Mammary epithelial cell (primary cell): ENCODE results near the gene UNC93B1.

Source experiments
- CTCF ChIP-seq, 2 donors: IDR thresholded peaks in 1 of 2; conservative IDR thresholded peaks in 1 of 2; 2 replicates each; pipeline ENCODE4 v1.5.1; 2011 to 2012; ENCODE audit warnings: inconsistent platforms in 2 of 2, low read length in 2 of 2, mild to moderate bottlenecking in 2 of 2, control low read depth in 1 of 2, low read depth in 1 of 2; ENCODE audit not compliant: insufficient read depth in 1 of 2; ENCODE audit errors: extremely low read depth in 1 of 2
- EZH2 ChIP-seq: IDR thresholded peaks from 2 replicates; pipeline ENCODE4 v1.6.1; 2012; ENCODE audit warnings: low read length, inconsistent platforms, borderline replicate concordance

- TF ChIP-seq CTCF (conservative IDR thresholded peaks at IDR 0.05 in 1 of 2, IDR thresholded peaks at IDR 0.05 in 1 of 2; ENCODE audit: extremely low read depth in 1 of 2, insufficient read depth in 1 of 2, low read depth in 1 of 2, low read length in 2 of 2), result no peak
- TF ChIP-seq EZH2, result no peak
These were observed 29.8 kb upstream of the UNC93B1 start for GRCh38 chr11:68033708-68034045.
